22Rv1 (cell line): Measurements from ENCODE around the gene CYP4B1.

Experiments used
- CTCF ChIP-seq: fragments of 450-650 bp; IDR thresholded peaks from 2 replicates; pipeline ENCODE4 v1.5.1; 2017; ENCODE audit warnings: mild to moderate bottlenecking
- ZFX ChIP-seq: fragments of 450-650 bp; IDR thresholded peaks from 2 replicates; pipeline ENCODE4 v1.6.1; 2017; ENCODE audit warnings: antibody characterized with exemption, borderline replicate concordance

- TF ChIP-seq CTCF (no peak), ZFX (no peak)
Measured at GRCh38 chr1:46822248-46822826, 23.5 kb downstream of the CYP4B1 start.
